NCI-H1105 treated with DMSO at 0.1 percent for 48 hours (cell line): Measurements from ENCODE around the gene DLGAP4.
"Not testable (repeated sequence)": the region's sequence is repeated elsewhere in the genome, so short reads cannot be mapped to it uniquely, and the experiment has no call there.

ENCODE experiments used
- DNase-seq: peaks from one replicate; lab custom pipeline; 2025; lab: John Stamatoyannopoulos, UW

DLGAP4 gene

DNA sequence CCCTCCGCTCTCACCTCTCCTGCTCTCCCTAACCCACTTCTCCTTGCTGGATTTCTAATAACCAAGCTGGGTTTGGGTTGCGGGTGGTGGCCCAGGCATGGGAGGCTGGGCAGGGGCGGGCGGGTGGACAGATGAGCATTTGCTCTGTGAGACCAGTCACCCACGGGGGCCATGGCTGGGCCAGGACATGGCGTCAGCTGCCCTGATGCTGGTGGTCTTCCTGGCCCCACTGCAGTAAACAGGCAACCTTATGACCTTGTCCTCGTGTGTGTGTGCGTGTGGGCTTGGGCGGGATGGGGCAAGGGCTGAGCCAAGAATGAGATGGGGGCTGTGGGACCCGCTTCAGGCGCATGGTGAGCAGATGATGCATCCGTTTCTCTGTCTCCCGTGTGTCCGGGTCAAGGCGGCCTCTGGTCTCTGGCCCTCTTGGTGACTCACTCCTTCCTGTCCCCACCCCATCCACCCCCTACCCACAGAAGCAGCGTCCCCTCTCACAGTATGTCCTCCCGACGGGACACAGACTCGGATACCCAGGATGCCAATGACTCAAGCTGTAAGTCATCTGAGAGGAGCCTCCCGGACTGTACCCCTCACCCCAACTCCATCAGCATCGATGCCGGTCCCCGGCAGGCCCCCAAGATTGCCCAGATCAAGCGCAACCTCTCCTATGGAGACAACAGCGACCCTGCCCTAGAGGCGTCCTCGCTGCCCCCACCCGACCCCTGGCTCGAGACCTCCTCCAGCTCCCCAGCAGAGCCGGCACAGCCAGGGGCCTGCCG lies 193.8 kb downstream of the DLGAP4 start:
- DNase-seq: no peak

- DNase-seq: no peak
These were observed 195.3 kb downstream of the DLGAP4 start for GRCh38 chr20:36501367-36502006.

DNA sequence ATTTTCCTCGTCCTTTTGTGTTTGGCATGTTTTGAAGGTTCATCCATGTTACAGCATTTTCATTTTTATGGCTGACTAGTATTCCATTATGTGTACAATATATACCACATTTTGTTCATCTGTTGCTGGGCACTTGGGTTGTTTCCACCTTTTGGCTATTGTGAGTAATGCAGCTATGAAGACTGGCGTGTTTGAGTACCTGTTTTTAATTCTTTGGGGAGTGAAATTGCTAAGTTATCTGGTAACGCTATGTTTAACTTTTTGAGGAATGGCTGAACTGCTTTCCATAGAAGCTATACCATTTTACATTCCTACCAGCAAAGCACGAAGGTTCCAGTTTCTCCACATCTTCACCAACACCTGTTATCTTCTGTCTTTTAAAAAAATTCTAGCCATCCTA lies 198.2 kb downstream of the DLGAP4 start:
- DNase-seq: no peak

GRCh38 chr20:36506253-36506652 lies 200.1 kb downstream of the DLGAP4 start:
- DNase-seq: peak; percentile 9

- no peak for DNase-seq
These were observed 201.6 kb downstream of the DLGAP4 start for GRCh38 chr20:36507746-36508145.

DNA sequence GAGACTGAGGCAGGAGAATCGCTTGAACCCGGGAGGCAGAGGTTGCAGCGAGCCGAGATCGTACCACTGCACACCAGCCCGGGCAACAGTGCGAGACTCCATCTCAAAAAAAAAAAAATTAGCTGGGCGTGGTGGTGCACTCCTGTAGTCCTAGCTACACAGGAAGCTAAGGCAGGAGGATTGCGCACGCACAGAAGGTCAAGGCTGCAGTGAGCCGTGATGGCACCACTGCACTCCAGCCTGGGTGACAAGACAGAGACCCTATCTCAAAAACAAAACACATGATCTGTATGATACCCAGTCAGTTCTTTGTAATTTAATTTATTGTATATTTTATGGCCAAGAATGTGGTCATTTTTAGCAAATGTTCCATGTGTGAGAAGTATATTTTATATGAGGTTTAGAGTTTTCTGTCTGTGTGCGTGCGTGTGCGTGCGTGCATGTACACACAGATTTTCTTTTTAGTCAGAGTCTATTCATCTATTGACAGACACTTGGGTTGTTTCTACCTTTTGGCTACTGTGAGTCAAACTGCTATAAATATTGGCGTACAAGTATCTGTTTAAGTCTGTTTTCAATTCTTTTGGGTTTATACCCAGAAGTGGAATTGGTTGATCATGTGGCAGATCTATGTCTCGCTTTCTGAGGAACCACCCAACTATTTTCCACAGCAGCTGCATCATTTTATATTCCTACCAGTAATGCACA lies 213.0 kb downstream of the DLGAP4 start:
- DNase-seq: no peak

- no peak for DNase-seq
These were observed 213.8 kb downstream of the DLGAP4 start for GRCh38 chr20:36519944-36520343.

- no peak for DNase-seq
These were observed 215.4 kb downstream of the DLGAP4 start for GRCh38 chr20:36521526-36521925.

GRCh38 chr20:36522412-36522811 lies 216.3 kb downstream of the DLGAP4 start:
- DNase-seq: not testable (repeated sequence)

GRCh38 chr20:36523341-36523740 lies 217.2 kb downstream of the DLGAP4 start:
- DNase-seq: no peak

DNA sequence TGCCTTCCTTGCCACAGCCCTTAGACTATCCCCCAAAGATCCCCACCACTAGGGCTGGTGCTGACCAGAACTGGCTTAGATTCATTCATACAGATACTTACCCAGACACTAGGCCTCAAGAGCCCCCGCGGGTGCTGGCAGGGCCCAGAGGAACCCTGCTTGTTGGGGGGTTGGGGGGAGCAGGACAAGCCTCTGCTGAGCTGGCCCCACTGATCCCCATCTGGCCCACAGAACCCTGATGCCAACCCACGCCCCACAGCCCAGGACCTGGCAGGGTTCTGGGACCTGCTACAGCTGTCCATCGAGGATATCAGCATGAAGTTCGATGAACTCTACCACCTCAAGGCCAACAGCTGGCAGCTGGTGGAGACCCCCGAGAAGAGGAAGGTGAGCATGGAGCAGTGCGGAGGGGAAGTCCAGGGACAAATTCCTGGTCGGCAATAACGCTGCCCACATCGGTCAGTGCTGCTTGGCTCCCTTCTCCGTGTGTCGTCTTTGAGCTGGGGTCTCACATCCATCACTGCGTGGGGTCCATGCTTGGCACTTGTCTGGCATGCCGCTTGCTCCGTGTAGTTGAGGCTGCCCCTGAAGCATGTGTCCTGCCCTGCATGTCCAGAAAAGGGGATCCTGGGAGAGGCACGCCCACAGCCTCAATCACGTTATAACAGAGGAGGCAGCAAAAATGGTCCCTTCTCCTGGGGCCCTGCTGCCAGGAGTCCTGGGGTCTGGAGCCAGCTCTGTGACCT lies 219.7 kb downstream of the DLGAP4 start:
- no peak for DNase-seq

DNA sequence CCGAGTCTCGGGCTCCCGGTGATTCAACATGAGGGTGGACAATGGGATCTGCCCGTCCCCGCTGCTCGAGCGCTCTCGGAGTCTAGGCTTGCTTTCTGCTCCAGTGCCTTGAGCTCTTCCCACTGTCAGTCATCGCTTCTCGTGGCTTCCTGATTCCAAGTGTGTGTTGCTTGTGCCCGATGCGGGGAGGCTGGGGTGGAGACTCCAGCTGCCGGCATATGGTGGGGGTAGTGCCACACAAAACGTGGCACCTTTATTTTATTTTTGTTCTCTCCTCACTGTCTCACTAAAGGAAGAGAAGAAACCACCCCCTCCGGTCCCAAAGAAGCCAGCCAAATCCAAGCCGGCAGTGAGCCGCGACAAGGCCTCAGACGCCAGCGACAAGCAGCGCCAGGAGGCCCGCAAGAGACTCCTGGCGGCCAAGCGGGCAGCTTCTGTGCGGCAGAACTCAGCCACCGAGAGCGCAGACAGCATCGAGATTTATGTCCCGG lies 220.4 kb downstream of the DLGAP4 start:
- DNase-seq: no peak

- DNase-seq: no peak
These were observed 221.4 kb downstream of the DLGAP4 start for GRCh38 chr20:36527331-36528125.

DNA sequence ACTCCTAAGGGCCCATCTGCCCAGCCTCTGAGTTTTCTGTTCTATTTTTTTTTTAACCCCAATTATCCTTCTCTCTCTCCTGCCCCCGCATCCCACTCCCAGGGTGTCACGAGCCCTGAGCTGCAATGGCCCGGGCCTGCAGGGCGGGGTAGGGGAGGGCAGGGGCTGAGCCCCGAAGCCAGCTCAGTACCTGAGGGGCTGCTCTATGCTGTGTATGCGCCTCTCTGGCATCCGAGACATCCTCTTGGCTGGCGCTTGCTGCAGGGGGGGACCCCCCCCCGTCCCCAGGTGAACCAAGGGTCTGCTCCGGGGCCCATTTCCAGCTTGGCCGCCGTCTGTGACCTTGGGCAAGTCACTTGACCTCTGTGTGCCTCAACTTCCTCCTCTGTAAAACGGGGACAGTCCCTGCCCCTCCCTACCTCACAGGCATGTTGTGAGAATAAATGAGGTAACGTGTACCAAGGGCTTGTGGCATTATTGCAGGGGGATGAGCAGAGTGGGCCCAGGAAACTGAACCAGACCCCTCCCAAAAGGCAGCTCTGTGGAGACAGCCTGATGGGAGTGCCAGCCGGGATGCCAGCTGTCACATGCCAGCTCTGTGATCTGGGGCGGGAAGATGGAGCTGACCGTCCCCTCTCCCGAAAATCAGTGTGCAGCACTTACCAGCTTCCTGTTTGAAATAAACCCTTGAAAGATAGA lies 222.2 kb downstream of the DLGAP4 start:
- no peak for DNase-seq

DNA sequence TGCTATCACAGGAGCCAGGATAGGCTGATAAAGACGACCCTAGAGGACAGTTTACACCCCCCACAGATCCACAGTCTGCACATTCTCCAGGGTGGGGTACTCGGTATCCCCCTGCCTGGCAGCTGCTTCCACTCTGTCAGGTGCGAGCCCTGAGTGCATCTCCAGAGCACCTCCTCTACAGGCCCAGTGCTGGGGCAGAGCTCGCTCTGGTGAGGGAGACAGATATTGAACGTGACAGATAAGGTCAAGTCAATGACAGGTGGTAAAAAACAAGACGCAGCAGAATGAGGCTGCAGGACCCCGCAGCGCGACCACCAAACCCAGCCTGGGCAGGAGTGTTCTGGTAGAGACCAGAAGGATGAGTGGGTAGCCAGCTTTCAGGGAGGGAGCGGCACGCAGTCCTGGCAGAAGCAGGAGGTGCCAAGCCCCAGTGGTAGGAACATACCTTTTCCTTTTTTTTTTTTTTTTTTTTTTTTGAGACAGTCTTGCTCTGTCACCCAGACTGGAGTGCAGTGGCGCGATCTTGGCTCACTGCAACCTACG lies 222.8 kb downstream of the DLGAP4 start:
- DNase-seq: no peak

GRCh38 chr20:36532388-36532787 lies 226.2 kb downstream of the DLGAP4 start:
- DNase-seq: no peak

DNA sequence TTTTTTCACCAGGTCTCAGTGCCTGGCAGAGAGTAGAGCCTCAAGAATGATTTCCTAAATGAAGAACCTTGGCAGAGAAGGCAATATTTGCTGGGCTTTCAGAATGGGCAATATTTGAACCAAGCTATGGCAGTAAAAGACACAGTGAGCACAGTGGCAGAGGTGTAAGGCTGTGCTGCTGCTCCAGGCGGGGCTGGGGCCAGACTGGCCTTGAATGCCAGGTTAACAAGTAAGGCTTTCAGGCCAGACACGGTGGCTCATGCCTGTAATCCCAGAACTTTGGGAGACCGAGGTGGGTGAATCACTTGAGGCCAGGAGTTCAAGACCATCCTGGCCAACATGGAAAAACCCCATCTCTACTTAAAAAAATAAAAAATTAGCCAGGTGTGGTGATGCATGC lies 226.7 kb downstream of the DLGAP4 start:
- no peak for DNase-seq

DNA sequence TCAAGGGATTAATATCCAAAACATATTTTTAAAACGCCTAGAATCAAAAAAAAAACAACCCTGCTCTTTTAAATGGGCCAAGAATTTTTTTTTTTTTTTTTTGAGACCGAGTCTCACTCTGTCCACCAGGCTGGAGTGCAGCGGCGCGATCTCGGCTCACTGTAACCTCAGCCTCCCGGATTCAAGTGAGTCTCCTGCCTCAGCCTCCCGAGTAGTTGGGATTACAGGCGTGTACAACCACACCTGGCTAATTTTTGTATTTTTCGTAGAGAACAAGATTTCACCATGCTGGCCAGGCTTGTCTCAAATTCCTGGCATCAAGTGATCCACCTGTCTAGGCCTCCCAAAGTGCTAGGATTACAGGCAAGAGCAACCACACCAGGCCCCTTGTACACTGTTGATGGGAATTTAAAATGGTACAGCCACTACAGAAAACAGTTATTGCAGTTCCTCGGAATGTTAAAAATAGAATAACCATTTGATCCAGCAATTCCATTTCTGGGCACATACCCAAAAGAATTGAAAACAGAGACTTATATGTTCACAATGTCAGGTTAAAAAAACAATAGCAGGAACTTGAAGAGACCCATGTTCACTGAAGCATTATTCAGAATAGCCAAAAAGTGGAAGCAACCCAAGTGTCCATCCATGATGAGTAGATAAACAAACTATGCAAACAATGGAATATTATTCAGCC lies 232.0 kb downstream of the DLGAP4 start:
- no peak for DNase-seq

DNA sequence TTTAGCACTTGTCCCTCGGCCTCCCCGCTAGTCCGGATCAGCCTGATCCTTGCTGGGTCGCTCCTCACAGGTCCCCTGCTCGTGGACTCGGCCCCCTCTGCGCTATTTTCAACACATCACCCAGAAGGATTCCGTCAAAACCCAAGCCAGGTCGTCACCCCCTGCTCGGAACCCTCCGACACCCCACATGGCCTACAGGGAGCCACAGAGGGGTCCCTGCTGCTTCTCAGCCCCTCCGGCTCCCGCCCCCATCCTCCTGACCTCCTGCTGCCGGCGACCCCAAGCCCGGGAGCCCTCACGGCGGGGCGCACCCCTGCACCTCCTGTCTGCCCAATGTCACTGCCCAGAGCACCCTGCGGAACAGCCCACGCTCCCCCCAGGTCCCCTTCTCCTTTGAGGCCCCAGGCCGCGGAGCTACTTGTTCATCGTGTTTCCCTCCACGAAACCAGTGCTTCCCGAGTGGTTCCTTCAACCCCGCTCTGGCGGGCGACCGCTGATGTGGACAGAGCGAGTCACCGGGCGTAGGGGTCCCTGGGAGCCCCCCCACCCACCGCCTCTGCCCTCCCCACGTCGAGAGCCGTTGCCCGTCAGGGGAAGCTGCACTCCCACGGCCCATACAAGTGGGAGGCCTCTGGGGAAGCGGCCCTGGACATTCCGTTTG lies 234.5 kb downstream of the DLGAP4 start:
- no peak for DNase-seq
